GM18907 (cell line): ENCODE data around the gene METTL26.
A peak's percentile ranks its signal among the peaks of the same experiment; 100 is the strongest.

Experiments
- ATAC-seq: cut with Tn5 transposase; IDR thresholded peaks from one replicate; pipeline ENCODE4 v1.9.1; 2021; ENCODE audit warnings: mild to moderate bottlenecking, moderate library complexity; ENCODE audit not compliant: unreplicated experiment

The METTL26 gene

GRCh38 chr16:675884-676564, 39.9 kb upstream of the METTL26 start:
- no peak for ATAC-seq

GRCh38 chr16:674968-675883, 39.1 kb upstream of the METTL26 start, which contains the start of gene RHBDL1:
Gene RHBDL1, plus strand, starts transcription at chr16:675671. Its CDS starts 120 bp downstream, at chr16:675791.
- ATAC-seq = no peak

- ATAC-seq = no peak
Observed at GRCh38 chr16:674214-674881, 38.2 kb upstream of the METTL26 start.

- no peak for ATAC-seq
Observed at GRCh38 chr16:673399-673991, 37.4 kb upstream of the METTL26 start.

GRCh38 chr16:672851-673250, 36.7 kb upstream of the METTL26 start:
- no peak for ATAC-seq

GRCh38 chr16:672371-672770, 36.3 kb upstream of the METTL26 start:
- ATAC-seq = no peak

GRCh38 chr16:671353-672131, 35.4 kb upstream of the METTL26 start:
- ATAC-seq = no peak

- ATAC-seq = no peak
Observed at GRCh38 chr16:670485-671352, 34.6 kb upstream of the METTL26 start.

GRCh38 chr16:669666-670065, 33.6 kb upstream of the METTL26 start:
- ATAC-seq = no peak

- ATAC-seq = no peak
Observed at GRCh38 chr16:668519-669171, 32.5 kb upstream of the METTL26 start.

GRCh38 chr16:667780-668518, 31.8 kb upstream of the METTL26 start, which contains the start of gene RHOT2:
Gene RHOT2, plus strand, starts transcription at chr16:668132. Its CDS starts 68 bp downstream, at chr16:668200.
- ATAC-seq = peak; percentile 63

- no peak for ATAC-seq
Observed at GRCh38 chr16:667113-667779, 31.1 kb upstream of the METTL26 start.

- ATAC-seq = no peak
Observed at GRCh38 chr16:666572-666971, 30.5 kb upstream of the METTL26 start.

GRCh38 chr16:662597-662996, 26.5 kb upstream of the METTL26 start:
- no peak for ATAC-seq

GRCh38 chr16:662095-662494, 26.0 kb upstream of the METTL26 start:
- no peak for ATAC-seq

GRCh38 chr16:661184-661821, 25.2 kb upstream of the METTL26 start:
- peak; percentile 12 for ATAC-seq
